SK-N-SH (cell line): ENCODE results near the gene MAP1LC3B. TPM values are rescaled to one million over a fixed set of nuclear protein-coding genes. Genes with fewer than 3 reads are reported as not detected.

ENCODE experiments used
- CTCF ChIA-PET: fragments of 300-600, 350-600 bp; formaldehyde crosslinking; extraction: SDS; loops from one replicate; lab custom pipeline; 2021; lab: Yijun Ruan, JAX
- POLR2A ChIA-PET: fragments of 350-600 bp; sonication (Branson Sonifier 250); formaldehyde crosslinking; extraction: SDS; loops from one replicate; lab custom pipeline; 2020; ENCODE audit warnings: antibody characterized with exemption, inconsistent platforms; lab: Yijun Ruan, JAX
- DNase-seq: peaks from one replicate; pipeline ENCODE4 v3.0.0; 2012
- H2AFZ ChIP-seq: fragments of 200-600 bp; sonication (generic); 2 replicates; pipeline ENCODE4 v1.8.1; 2016; ENCODE audit warnings: antibody characterized with exemption, mild to moderate bottlenecking, low read depth
- H3F3A ChIP-seq: fragments of 200-600 bp; sonication (generic); replicated peaks from 2 replicates; pipeline ENCODE3; 2016; ENCODE audit warnings: antibody characterized with exemption, mild to moderate bottlenecking; ENCODE audit not compliant: insufficient read depth
- H3K27ac ChIP-seq, 2 experiments: fragments of 200-500 bp in 1 of 2; fragments of 200-600 bp in 1 of 2; sonication (Bioruptor generic) in 1 of 2; sonication (generic), shearing (Covaris generic) in 1 of 2; 2 replicates each; pipeline versions ENCODE4 v1.5.1 to v1.6.1; 2014 to 2016; ENCODE audit warnings: low read depth in 2 of 2, inconsistent platforms in 1 of 2, low read length in 1 of 2, mild to moderate bottlenecking in 1 of 2, mixed read lengths in 1 of 2
- H3K27me3 ChIP-seq: fragments of 200-600 bp; sonication (generic), shearing (Covaris generic); 2 replicates; pipeline ENCODE4 v1.6.1; 2016; ENCODE audit warnings: mixed run types; ENCODE audit not compliant: insufficient read depth
- H3K36me3 ChIP-seq, 2 experiments: fragments of 200-500 bp in 1 of 2; fragments of 200-600 bp in 1 of 2; sonication (Bioruptor generic) in 1 of 2; sonication (generic) in 1 of 2; replicated peaks in 1 of 2; 2 replicates each; pipeline versions ENCODE3 to v1.5.1; 2014 to 2016; ENCODE audit warnings: low read length in 1 of 2, mild to moderate bottlenecking in 1 of 2; ENCODE audit not compliant: insufficient read depth in 2 of 2, control insufficient read depth in 1 of 2
- H3K4me1 ChIP-seq, 2 experiments: fragments of 200-500 bp in 1 of 2; fragments of 200-600 bp in 1 of 2; sonication (Bioruptor generic) in 1 of 2; sonication (generic), shearing (Covaris generic) in 1 of 2; 2 replicates each; pipeline versions ENCODE4 v1.5.1 to v1.6.1; 2014 to 2016; ENCODE audit warnings: low read depth in 1 of 2, low read length in 1 of 2, mixed run types in 1 of 2; ENCODE audit not compliant: insufficient read depth in 2 of 2, control insufficient read depth in 1 of 2
- H3K4me2 ChIP-seq: fragments of 200-600 bp; sonication (generic), shearing (Covaris generic); 2 replicates; pipeline ENCODE4 v1.6.1; 2017; ENCODE audit warnings: mixed run types
- H3K4me3 ChIP-seq, 2 experiments: fragments of 200-500 bp in 1 of 2; fragments of 200-600 bp in 1 of 2; sonication (Bioruptor generic) in 1 of 2; sonication (generic), shearing (Covaris generic) in 1 of 2; 2 replicates each; pipeline versions ENCODE4 v1.5.1 to v1.8.1; 2014 to 2016; ENCODE audit warnings: low read depth in 2 of 2, inconsistent platforms in 1 of 2, low read length in 1 of 2, mild to moderate bottlenecking in 1 of 2, mixed read lengths in 1 of 2, moderate library complexity in 1 of 2
- H3K79me2 ChIP-seq: fragments of 200-600 bp; sonication (generic); 2 replicates; pipeline ENCODE4 v1.8.1; 2017; ENCODE audit warnings: mild to moderate bottlenecking; ENCODE audit not compliant: insufficient read depth
- H3K9ac ChIP-seq: fragments of 200-600 bp; sonication (generic); 2 replicates; pipeline ENCODE4 v1.6.1; 2017; ENCODE audit warnings: mixed run types
- H3K9me2 ChIP-seq: fragments of 200-600 bp; sonication (generic); 2 replicates; pipeline ENCODE4 v1.6.1; 2017; ENCODE audit warnings: mixed run types
- H3K9me3 ChIP-seq: fragments of 200-600 bp; sonication (generic); 2 replicates; pipeline ENCODE4 v1.6.1; 2017; ENCODE audit warnings: mixed run types, mild to moderate bottlenecking, moderate library complexity
- H4K20me1 ChIP-seq: fragments of 200-600 bp; sonication (generic); 2 replicates; pipeline ENCODE4 v1.6.1; 2017; ENCODE audit warnings: mild to moderate bottlenecking, mixed run types; ENCODE audit not compliant: insufficient read depth
- EZH2phosphoT487 ChIP-seq: fragments of 200-600 bp; sonication (generic); IDR thresholded peaks from 2 replicates; pipeline ENCODE4 v1.6.1; 2017; ENCODE audit warnings: low read depth, mixed run types, mild to moderate bottlenecking, antibody characterized with exemption, moderate library complexity, borderline replicate concordance
- FOSL2 ChIP-seq: IDR thresholded peaks from 2 replicates; pipeline ENCODE4 v1.4.0; 2012; ENCODE audit warnings: low read depth, mild to moderate bottlenecking, moderate library complexity, borderline replicate concordance
- GABPA ChIP-seq: IDR thresholded peaks from 2 replicates; pipeline ENCODE4 v1.4.0; 2012; ENCODE audit warnings: low read depth, mild to moderate bottlenecking
- GATA2 ChIP-seq: sonication (generic); formaldehyde crosslinking; IDR thresholded peaks from 2 replicates; pipeline ENCODE4 v1.5.0; 2020; ENCODE audit warnings: mild to moderate bottlenecking, missing genetic modification reagents
- IRF3 ChIP-seq: fragments of 150-350 bp; IDR thresholded peaks from 2 replicates; pipeline ENCODE4 v1.6.1; 2016; ENCODE audit warnings: mild to moderate bottlenecking, low read depth, low read length
- JUND ChIP-seq: IDR thresholded peaks from 2 replicates; pipeline ENCODE4 v1.4.0; 2012
- MAX ChIP-seq: IDR thresholded peaks from 2 replicates; pipeline ENCODE4 v1.4.0; 2012; ENCODE audit warnings: low read depth
- MEF2A ChIP-seq: IDR thresholded peaks from 2 replicates; pipeline ENCODE4 v1.4.0; 2012; ENCODE audit warnings: low read depth, borderline replicate concordance
- POLR2AphosphoS5 ChIP-seq: IDR thresholded peaks from 2 replicates; pipeline ENCODE4 v1.6.1; 2012; ENCODE audit warnings: low read depth, low read length
- RAD21 ChIP-seq: IDR thresholded peaks from 2 replicates; pipeline ENCODE4 v1.6.1; 2012; ENCODE audit warnings: mild to moderate bottlenecking, low read length
- REST ChIP-seq: IDR thresholded peaks from 2 replicates; pipeline ENCODE4 v1.6.1; 2012; ENCODE audit warnings: mild to moderate bottlenecking, low read depth, low read length, moderate library complexity
- RXRA ChIP-seq: IDR thresholded peaks from 2 replicates; pipeline ENCODE4 v1.4.0; 2012; ENCODE audit warnings: low read depth, mild to moderate bottlenecking, borderline replicate concordance
- SIN3A ChIP-seq: IDR thresholded peaks from 2 replicates; pipeline ENCODE4 v1.6.1; 2012; ENCODE audit warnings: low read depth, mild to moderate bottlenecking, low read length, moderate library complexity, borderline replicate concordance
- SMC3 ChIP-seq: IDR thresholded peaks from 2 replicates; pipeline ENCODE4 v1.6.1; 2012; ENCODE audit warnings: low read depth, low read length, improper control_type of control experiment
- TCF12 ChIP-seq: IDR thresholded peaks from 2 replicates; pipeline ENCODE4 v1.4.0; 2012
- USF2 ChIP-seq: fragments of 150-350 bp; IDR thresholded peaks from 2 replicates; pipeline ENCODE4 v1.6.1; 2017; ENCODE audit warnings: antibody characterized with exemption, low read length, low read depth, borderline replicate concordance
- ZBTB33 ChIP-seq: IDR thresholded peaks from 2 replicates; pipeline ENCODE4 v1.4.0; 2012; ENCODE audit warnings: low read depth, borderline replicate concordance
- WGBS: methylation state at CpG from one replicate; pipeline ENCODE4 v1.1.6; 2017; ENCODE audit warnings: low lambda C conversion rate; 5-methylcytosine and 5-hydroxymethylcytosine counted together
- polyA plus RNA-seq, 3 experiments: library from polyadenylated mRNA; depleted of rRNA; stranded (reverse); fragments of >200 nt; gene quantifications; 2 replicates each; pipeline ENCODE4 v1.2.3, GENCODE V29; 2012

Gene MAP1LC3B
- polyA plus RNA-seq, 1 of the 3 experiments (the other 2 are of a cell fraction) = 33.7 TPM

- no peak overlapping the region for H3K9ac ChIP-seq
- H4K20me1 ChIP-seq = no peaks in the 10 kb centered on the region
- H3K27ac ChIP-seq = no peak overlapping the region; a peak in 2 of 4 replicates
- no peaks in the 10 kb centered on the region for H3F3A ChIP-seq
- no peak overlapping the region for H3K4me3 ChIP-seq
- WGBS = 86% methylated on average over 6 of the region's 6 CpGs
- no peak overlapping the region for H3K4me2 ChIP-seq
- H3K9me2 ChIP-seq = no peaks in the 10 kb centered on the region
- TF ChIP-seq POLR2AphosphoS5 = no peak
- no peak for TF ChIP-seq MAX
- no peak for TF ChIP-seq FOSL2
- TF ChIP-seq EZH2phosphoT487 = no peak
- TF ChIP-seq GABPA = no peak
- no peak for TF ChIP-seq JUND
- TF ChIP-seq SIN3A = no peak
- TF ChIP-seq IRF3 = no peak
- H3K4me1 ChIP-seq = peaks cover 0 to 5% of the 10 kb centered on the region in 2 experiments; a peak in 1 of 4 replicates
- no peaks in the 10 kb centered on the region for H3K27me3 ChIP-seq
- H3K36me3 ChIP-seq = peaks cover 22 to 38% of the 10 kb centered on the region in 2 experiments
- H2AFZ ChIP-seq = no peak overlapping the region
- H3K79me2 ChIP-seq = peaks cover 47% of the 10 kb centered on the region
- ChIA-PET CTCF (interaction anchor here (2.5 kb wide), 1 partner anchor 14 kb away, joined by 9 read pairs; no protein-coding TSS in a partner anchor), POLR2A (no interaction called here)
- no peaks in the 10 kb centered on the region for H3K9me3 ChIP-seq
- no peak for DNase-seq
These were observed 55.2 kb downstream of the MAP1LC3B start for GRCh38 chr16:87447323-87447722.

GRCh38 chr16:87448866-87449265 lies 56.7 kb downstream of the MAP1LC3B start:
- Histone ChIP-seq H2AFZ (no peak overlapping the region), H3K4me1 (no peaks in the 10 kb centered on the region), H3K9ac (no peak overlapping the region), H3K79me2 (peaks cover 47% of the 10 kb centered on the region), H4K20me1 (no peaks in the 10 kb centered on the region), H3K9me2 (no peaks in the 10 kb centered on the region), H3K27me3 (no peaks in the 10 kb centered on the region), H3K4me3 (no peak overlapping the region), H3K9me3 (no peaks in the 10 kb centered on the region), H3K4me2 (no peak overlapping the region), H3K36me3 (peaks cover 23 to 38% of the 10 kb centered on the region in 2 experiments), H3F3A (peaks cover 2% of the 10 kb centered on the region), H3K27ac (no peak overlapping the region)
- TF ChIP-seq ZBTB33 (no peak), MEF2A (no peak), USF2 (no peak), GATA2 (CRISPR knock-in tag) (no peak), RAD21 (no peak), TCF12 (no peak), REST (no peak), RXRA (no peak), SMC3 (no peak)
- ChIA-PET CTCF (interaction anchor here (1.4 kb wide), 1 partner anchor 12 kb away, joined by 3 read pairs; no protein-coding TSS in a partner anchor), POLR2A (no interaction called here)
- WGBS = 97% methylated on average over 11 of the region's 12 CpGs
- no peak for DNase-seq
